GM12875 (cell line): ENCODE results near the gene GLIS1.
"Not testable (repeated sequence)": the region's sequence is repeated elsewhere in the genome, so short reads cannot be mapped to it uniquely, and the experiment has no call there.

Experiments used
- H3K4me3 ChIP-seq: one replicate; pipeline ENCODE4 v1.5.1; 2011; ENCODE audit warnings: low read depth, low read length, control low read depth
- CTCF ChIP-seq: IDR thresholded peaks from 2 replicates; pipeline ENCODE4 v1.5.1; 2011; ENCODE audit warnings: low read depth, mild to moderate bottlenecking, control low read depth, inconsistent platforms, low read length, moderate library complexity, borderline replicate concordance; ENCODE audit not compliant: insufficient read depth

The GLIS1 gene

GRCh38 chr1:53654216-53655210 is 84.5 kb downstream of the GLIS1 start:
- no peak overlapping the region for H3K4me3 ChIP-seq
- TF ChIP-seq CTCF = no peak

GRCh38 chr1:53653631-53654030 is 85.3 kb downstream of the GLIS1 start:
- H3K4me3 ChIP-seq = no peak overlapping the region
- TF ChIP-seq CTCF = no peak

GRCh38 chr1:53653200-53653575 is 85.8 kb downstream of the GLIS1 start:
- no peak for TF ChIP-seq CTCF
- no peak overlapping the region for H3K4me3 ChIP-seq

- no peak overlapping the region for H3K4me3 ChIP-seq
- no peak for TF ChIP-seq CTCF
Measured at GRCh38 chr1:53652441-53653199, 86.3 kb downstream of the GLIS1 start.

GRCh38 chr1:53651356-53651755 is 87.6 kb downstream of the GLIS1 start:
- no peak overlapping the region for H3K4me3 ChIP-seq
- TF ChIP-seq CTCF = no peak

- no peak for TF ChIP-seq CTCF
- H3K4me3 ChIP-seq = no peak overlapping the region
Measured at GRCh38 chr1:53648516-53648915, 90.4 kb downstream of the GLIS1 start.

GRCh38 chr1:53647915-53648314 is 91.0 kb downstream of the GLIS1 start:
- not testable (repeated sequence) for H3K4me3 ChIP-seq
